HG03354 (cell line): Measurements from ENCODE around the gene MAP3K5.

Experiments
- ATAC-seq: cut with Tn5 transposase; IDR thresholded peaks from one replicate; pipeline ENCODE4 v1.9.1; 2021; ENCODE audit warnings: mild to moderate bottlenecking; ENCODE audit not compliant: unreplicated experiment, poor library complexity, severe bottlenecking

Gene MAP3K5

GRCh38 chr6:136627191-136627590, 165.1 kb downstream of the MAP3K5 start:
- no peak for ATAC-seq

GRCh38 chr6:136625293-136625692, 167.0 kb downstream of the MAP3K5 start:
- ATAC-seq = no peak

GRCh38 chr6:136624347-136624746, 167.9 kb downstream of the MAP3K5 start:
- no peak for ATAC-seq

GRCh38 chr6:136618086-136618485, 174.2 kb downstream of the MAP3K5 start:
- ATAC-seq = no peak

GRCh38 chr6:136616527-136616926, 175.8 kb downstream of the MAP3K5 start:
- ATAC-seq = no peak

- no peak for ATAC-seq
Observed at GRCh38 chr6:136614994-136615393, 177.3 kb downstream of the MAP3K5 start.

- no peak for ATAC-seq
Observed at GRCh38 chr6:136614350-136614749, 177.9 kb downstream of the MAP3K5 start.

GRCh38 chr6:136613477-136613876, 178.8 kb downstream of the MAP3K5 start:
- ATAC-seq = no peak

- ATAC-seq = no peak
Observed at GRCh38 chr6:136612666-136613389, 179.4 kb downstream of the MAP3K5 start.

- ATAC-seq = no peak
Observed at GRCh38 chr6:136611746-136612145, 180.5 kb downstream of the MAP3K5 start.

- ATAC-seq = no peak
Observed at GRCh38 chr6:136611133-136611532, 181.1 kb downstream of the MAP3K5 start.

GRCh38 chr6:136609873-136610706, 182.2 kb downstream of the MAP3K5 start:
- ATAC-seq = no peak

GRCh38 chr6:136608991-136609390, 183.3 kb downstream of the MAP3K5 start:
- no peak for ATAC-seq

GRCh38 chr6:136607932-136608772, 184.1 kb downstream of the MAP3K5 start:
- peak; percentile 95 for ATAC-seq

GRCh38 chr6:136607204-136607931, 184.9 kb downstream of the MAP3K5 start:
- ATAC-seq = no peak

GRCh38 chr6:136604928-136605510, 187.3 kb downstream of the MAP3K5 start:
- no peak for ATAC-seq

GRCh38 chr6:136604328-136604825, 187.9 kb downstream of the MAP3K5 start:
- ATAC-seq = no peak

GRCh38 chr6:136600818-136601217, 191.5 kb downstream of the MAP3K5 start:
- no peak for ATAC-seq
